Dendritic cell treated with granulocyte-macrophage colony-stimulating factor and Interleukin-4, amounts not matched to agents 40 ng/mL and 50 ng/mL, for 4 days (primary cell): ENCODE measurements around the gene MAP3K5.

Experiments used
- H3K27ac Mint-ChIP-seq: one replicate; pipeline ENCODE4 v1.8.0; 2022; ENCODE audit warnings: mild to moderate bottlenecking, mixed read lengths
- H3K27me3 Mint-ChIP-seq: one replicate; pipeline ENCODE4 v1.8.0; 2022; ENCODE audit warnings: mild to moderate bottlenecking, mixed read lengths
- H3K36me3 Mint-ChIP-seq: one replicate; pipeline ENCODE4 v1.8.0; 2022; ENCODE audit warnings: low read depth, mixed read lengths
- H3K4me1 Mint-ChIP-seq: one replicate; pipeline ENCODE4 v1.8.0; 2022; ENCODE audit warnings: low read depth, mixed read lengths
- H3K4me3 Mint-ChIP-seq: one replicate; pipeline ENCODE4 v1.8.0; 2022; ENCODE audit warnings: mild to moderate bottlenecking, moderate library complexity, mixed read lengths
- H3K9me3 Mint-ChIP-seq: one replicate; pipeline ENCODE4 v1.8.0; 2022; ENCODE audit warnings: mixed read lengths
- intact Hi-C: fragments of 100-400 bp; cut with micrococcal nuclease; formaldehyde crosslinking; loops from one replicate; pipeline ENCODE4 v1.15.0; 2022

The MAP3K5 gene

DNA sequence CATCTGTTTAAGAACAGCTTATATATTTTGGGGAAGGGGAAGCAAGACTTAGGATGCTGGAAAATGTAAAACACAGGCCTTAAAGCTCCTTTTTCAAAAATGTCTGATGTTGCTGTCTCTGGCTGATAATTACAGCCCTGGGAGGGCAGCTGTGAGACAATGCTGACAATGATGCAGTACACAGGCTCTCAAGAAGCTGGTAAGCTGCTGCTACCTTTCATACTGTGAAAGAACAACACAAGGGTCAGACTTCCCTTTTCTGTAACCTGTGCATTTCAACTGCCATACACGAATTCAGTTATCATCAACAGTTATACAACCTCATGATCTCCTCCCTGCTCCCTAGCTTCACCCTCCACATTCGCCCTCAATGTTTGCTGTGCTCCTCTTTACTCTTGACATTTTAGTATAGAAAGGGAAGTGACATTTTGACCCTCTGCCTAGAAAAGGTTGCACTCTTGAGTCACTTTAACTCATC, 267.3 kb downstream of the MAP3K5 start:
- peaks cover 5% of the 10 kb centered on the region for H3K27me3 Mint-ChIP-seq

DNA sequence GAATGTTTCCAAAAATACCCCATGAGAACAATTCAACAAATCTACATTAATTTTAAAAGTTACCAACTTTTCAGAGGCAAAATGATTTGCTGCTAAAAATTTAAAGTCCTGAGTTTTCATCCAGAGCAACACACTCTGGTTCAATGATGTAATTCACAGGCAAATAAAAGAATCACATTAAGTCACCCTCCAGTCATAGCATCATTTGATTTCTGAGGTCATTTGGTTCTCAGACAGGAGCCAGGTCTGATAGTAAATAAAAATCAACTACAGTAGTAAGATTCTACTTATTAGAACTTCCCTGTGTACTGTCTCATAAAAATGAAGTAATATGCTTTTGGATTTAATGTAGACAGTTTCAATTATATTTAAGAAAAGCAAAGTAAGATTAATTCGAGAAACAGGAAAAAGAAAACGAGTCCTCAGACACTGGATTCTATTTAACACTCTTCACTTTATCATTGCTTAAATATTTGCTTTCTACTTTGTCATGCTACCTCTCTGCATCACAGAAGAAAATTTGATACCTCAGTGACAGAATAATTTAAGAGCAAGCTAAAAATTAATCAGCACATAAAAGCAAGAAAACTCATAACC, 267.8 kb downstream of the MAP3K5 start:
- intact Hi-C loops: no loop called here
- Mint-ChIP-seq H3K4me3 (no peak overlapping the region), H3K27ac (no peak overlapping the region), H3K27me3 (peaks cover 5% of the 10 kb centered on the region), H3K36me3 (no peaks in the 10 kb centered on the region), H3K9me3 (no peaks in the 10 kb centered on the region), H3K4me1 (peaks cover 22% of the 10 kb centered on the region)

More for the DNA sequence above, 267.3 kb downstream of the MAP3K5 start:
- Mint-ChIP-seq H3K9me3 (no peaks in the 10 kb centered on the region), H3K27ac (no peak overlapping the region), H3K4me3 (no peak overlapping the region), H3K36me3 (no peaks in the 10 kb centered on the region), H3K4me1 (peaks cover 22% of the 10 kb centered on the region)
- intact Hi-C loops: no loop called here

DNA sequence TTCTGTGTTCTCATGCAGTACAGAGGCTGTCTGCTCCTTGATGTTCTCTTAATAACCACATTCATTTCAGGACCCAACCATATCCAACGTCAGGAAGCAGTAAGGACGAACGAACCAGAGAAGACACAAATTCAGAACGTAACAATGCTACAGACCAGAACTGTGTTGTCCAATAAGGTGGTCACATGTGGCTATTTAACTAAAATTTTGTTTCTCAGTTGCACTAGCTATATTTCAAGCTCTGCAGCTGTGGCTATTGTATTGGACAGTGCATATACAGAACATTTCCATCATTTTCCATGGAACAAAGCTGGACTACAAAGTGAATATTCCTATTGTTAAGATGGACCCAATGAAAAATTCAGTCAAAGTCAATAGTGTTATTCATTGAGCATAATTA, 269.1 kb downstream of the MAP3K5 start:
- H3K4me1 Mint-ChIP-seq: peaks cover 22% of the 10 kb centered on the region
- peaks cover 5% of the 10 kb centered on the region for H3K27me3 Mint-ChIP-seq
- H3K4me3 Mint-ChIP-seq: no peak overlapping the region

DNA sequence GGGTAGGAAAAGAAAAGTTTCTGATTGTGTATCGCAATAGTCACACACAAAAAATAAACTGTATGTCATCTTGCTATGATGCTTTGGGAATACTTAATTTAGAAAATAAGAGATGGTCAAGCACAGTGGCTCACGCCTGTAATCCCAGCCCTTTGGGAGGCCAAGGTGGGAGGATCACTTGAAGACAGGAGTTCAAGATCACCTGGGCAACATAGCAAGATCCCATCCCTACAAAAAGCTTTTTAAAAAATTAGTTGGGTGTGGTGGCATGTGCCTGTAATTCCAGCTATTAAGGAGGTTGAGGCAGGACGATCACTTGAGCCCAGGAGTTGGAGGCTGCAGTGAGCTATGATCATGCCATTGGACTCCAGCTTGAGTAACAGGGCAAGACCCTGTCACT, 269.6 kb downstream of the MAP3K5 start:
- Mint-ChIP-seq H3K27me3 (peaks cover 5% of the 10 kb centered on the region), H3K4me1 (peaks cover 22% of the 10 kb centered on the region), H3K9me3 (no peaks in the 10 kb centered on the region), H3K27ac (no peak overlapping the region), H3K4me3 (no peak overlapping the region), H3K36me3 (no peaks in the 10 kb centered on the region)
- intact Hi-C loops: no loop called here

More for the DNA sequence above, 269.1 kb downstream of the MAP3K5 start:
- intact Hi-C loops: no loop called here
- no peak overlapping the region for H3K27ac Mint-ChIP-seq
- no peaks in the 10 kb centered on the region for H3K9me3 Mint-ChIP-seq
- H3K36me3 Mint-ChIP-seq: no peaks in the 10 kb centered on the region

DNA sequence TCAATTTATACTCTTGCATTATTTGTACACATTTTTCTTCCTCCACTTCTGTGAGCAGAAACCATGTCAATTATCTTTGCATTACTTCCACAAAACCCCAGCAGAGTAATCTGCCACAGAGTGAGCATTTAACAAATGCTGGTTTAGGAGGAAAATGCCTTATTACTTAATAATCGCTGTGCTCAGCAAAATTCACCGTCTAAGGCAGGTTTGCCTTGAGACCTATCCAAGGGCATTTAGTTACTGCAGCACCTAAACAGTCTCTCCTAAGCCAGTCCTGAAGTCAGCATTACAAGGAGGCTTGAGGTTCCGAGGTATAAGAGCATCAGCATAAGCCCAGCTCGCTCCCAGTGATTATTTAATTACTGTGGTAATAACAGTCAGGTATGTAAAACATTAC, 270.4 kb downstream of the MAP3K5 start:
- Mint-ChIP-seq H3K4me3 (no peak overlapping the region), H3K9me3 (no peaks in the 10 kb centered on the region), H3K27ac (no peak overlapping the region), H3K36me3 (no peaks in the 10 kb centered on the region), H3K27me3 (peaks cover 5% of the 10 kb centered on the region), H3K4me1 (peaks cover 19% of the 10 kb centered on the region)
- intact Hi-C loops: no loop called here

DNA sequence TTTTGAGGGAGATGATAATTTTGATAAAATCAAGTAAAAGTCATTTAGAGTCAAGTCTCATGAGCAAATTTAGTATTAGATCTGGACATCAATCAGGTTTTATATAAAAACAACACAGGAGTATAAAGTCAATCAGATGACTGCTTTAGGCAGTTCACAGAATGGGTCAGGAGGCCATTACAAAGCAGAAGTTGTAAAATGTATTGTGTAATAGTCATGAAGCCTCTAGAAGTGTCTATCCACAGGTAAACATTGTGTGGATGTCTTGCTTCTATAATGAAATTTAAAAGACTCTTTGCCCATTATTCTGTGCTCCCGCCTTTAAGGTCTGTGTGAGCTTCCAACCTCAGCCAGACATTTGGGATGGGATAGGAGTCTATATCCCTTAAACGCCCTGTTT, 270.9 kb downstream of the MAP3K5 start:
- Mint-ChIP-seq H3K4me1 (peaks cover 14% of the 10 kb centered on the region), H3K36me3 (no peaks in the 10 kb centered on the region), H3K9me3 (no peaks in the 10 kb centered on the region), H3K27me3 (peaks cover 5% of the 10 kb centered on the region), H3K27ac (no peak overlapping the region), H3K4me3 (no peak overlapping the region)
- intact Hi-C loops: no loop called here

DNA sequence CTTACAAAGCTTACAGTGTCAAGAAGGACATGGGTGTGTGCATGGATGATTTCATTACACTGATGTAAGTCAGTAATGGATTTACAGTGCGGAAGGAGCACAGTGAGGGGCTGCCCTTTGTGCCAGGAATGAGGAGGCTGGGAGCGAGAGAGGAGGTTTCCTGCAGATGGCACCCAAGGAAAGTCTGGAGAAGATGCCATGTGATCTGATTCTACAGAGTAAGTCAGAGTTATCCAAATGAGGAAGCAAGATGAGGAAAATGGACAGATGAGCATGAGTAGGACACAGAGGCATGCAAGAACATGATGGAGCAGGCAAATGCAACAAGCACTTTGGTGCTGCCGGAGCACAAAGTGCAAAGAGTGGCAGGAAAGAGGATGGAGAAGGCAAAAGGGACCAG, 271.8 kb downstream of the MAP3K5 start:
- no peaks in the 10 kb centered on the region for H3K9me3 Mint-ChIP-seq
- H3K27ac Mint-ChIP-seq: no peak overlapping the region
- intact Hi-C loops: no loop called here
- H3K4me1 Mint-ChIP-seq: peaks cover 7% of the 10 kb centered on the region
- no peaks in the 10 kb centered on the region for H3K36me3 Mint-ChIP-seq
- no peaks in the 10 kb centered on the region for H3K27me3 Mint-ChIP-seq
- H3K4me3 Mint-ChIP-seq: no peak overlapping the region

DNA sequence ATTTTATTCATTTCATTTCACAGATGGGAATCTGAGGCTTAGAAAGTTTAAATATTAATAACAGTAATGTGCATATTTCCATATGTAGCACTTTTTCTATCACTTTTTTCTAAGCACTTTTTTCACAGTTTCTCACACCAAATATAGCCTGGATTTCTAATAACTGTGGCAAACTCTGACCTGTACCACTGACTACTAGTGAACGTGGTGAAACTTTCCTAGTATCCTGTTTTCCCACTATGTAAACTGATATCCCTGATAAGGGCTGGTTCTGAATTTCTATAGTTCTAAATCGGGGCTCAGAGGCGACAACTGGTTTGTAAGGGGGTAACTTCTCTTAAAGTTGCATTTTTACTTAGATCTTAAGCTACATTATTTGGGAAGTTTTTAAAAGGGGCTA, 274.7 kb downstream of the MAP3K5 start:
- Mint-ChIP-seq H3K4me1 (no peaks in the 10 kb centered on the region), H3K36me3 (no peaks in the 10 kb centered on the region), H3K4me3 (no peak overlapping the region), H3K27ac (no peak overlapping the region), H3K27me3 (no peaks in the 10 kb centered on the region), H3K9me3 (no peaks in the 10 kb centered on the region)
- intact Hi-C loops: no loop called here

DNA sequence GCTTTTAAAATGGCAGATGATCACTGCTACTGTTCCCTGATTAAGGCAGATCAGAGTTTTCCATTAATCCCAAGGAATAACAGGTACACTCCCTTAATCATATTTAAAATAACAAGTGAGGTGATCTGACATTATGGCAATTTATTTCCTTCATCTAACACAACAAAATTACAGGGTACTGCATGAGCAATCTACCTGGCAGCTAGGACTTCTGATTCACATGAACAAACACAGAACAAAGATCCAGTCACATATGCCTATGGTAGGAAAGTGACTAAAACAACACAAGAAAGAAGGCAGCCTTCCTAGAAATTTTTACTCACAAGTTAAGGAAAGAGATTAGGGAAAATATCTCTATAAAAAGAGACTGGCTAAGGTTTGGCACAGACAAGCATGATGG, 275.3 kb downstream of the MAP3K5 start:
- no peak overlapping the region for H3K4me3 Mint-ChIP-seq
- no peaks in the 10 kb centered on the region for H3K4me1 Mint-ChIP-seq
- no peak overlapping the region for H3K27ac Mint-ChIP-seq
- no peaks in the 10 kb centered on the region for H3K27me3 Mint-ChIP-seq
- intact Hi-C loops: no loop called here
- H3K36me3 Mint-ChIP-seq: no peaks in the 10 kb centered on the region
- no peaks in the 10 kb centered on the region for H3K9me3 Mint-ChIP-seq

DNA sequence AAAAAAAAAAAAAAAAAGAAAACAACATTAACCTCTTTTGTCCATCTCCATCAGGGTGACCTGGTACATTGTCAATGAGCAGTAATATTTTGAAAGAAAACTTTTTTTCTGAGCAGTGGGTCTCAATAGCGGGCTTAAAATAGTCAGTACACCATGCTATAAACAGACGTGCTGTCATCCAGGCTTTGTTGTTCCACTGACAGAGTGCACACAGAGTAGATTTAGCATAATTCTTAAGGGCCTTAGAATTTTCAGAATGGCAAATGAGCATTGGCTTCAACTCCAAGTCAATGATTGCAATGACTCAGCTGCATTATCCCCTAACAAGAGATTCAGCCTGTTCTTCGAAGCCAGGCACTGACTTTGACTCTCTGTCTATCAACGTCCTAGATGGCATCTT, 277.7 kb downstream of the MAP3K5 start:
- H3K27ac Mint-ChIP-seq: no peak overlapping the region

DNA sequence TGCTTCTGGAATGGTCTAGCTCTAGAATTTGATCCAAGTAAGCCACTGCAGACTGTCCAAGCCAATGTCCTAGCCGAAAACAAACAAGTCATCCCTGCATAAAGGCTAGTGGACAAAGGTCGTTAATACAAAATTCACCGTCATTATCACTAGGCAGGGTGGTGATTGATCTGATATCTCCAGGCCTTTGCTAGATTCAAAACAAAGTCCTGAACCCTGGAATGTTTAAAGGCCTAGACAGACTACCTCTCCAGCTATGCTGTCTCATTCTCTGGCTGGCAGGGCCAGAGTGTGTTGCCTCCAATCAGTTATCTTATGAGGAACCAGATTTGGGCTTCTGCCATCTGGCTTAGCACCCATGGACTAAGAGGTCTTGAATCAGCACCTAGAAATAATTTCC, 280.4 kb downstream of the MAP3K5 start:
- Mint-ChIP-seq H3K27ac (no peak overlapping the region), H3K9me3 (no peaks in the 10 kb centered on the region), H3K4me1 (peaks cover 6% of the 10 kb centered on the region), H3K36me3 (no peaks in the 10 kb centered on the region), H3K4me3 (no peak overlapping the region), H3K27me3 (no peaks in the 10 kb centered on the region)
- intact Hi-C loops: no loop called here

More for the DNA sequence above, 277.7 kb downstream of the MAP3K5 start:
- H3K27me3 Mint-ChIP-seq: no peaks in the 10 kb centered on the region
- intact Hi-C loops: no loop called here
- no peaks in the 10 kb centered on the region for H3K36me3 Mint-ChIP-seq
- no peaks in the 10 kb centered on the region for H3K9me3 Mint-ChIP-seq
- no peaks in the 10 kb centered on the region for H3K4me1 Mint-ChIP-seq
- no peak overlapping the region for H3K4me3 Mint-ChIP-seq

DNA sequence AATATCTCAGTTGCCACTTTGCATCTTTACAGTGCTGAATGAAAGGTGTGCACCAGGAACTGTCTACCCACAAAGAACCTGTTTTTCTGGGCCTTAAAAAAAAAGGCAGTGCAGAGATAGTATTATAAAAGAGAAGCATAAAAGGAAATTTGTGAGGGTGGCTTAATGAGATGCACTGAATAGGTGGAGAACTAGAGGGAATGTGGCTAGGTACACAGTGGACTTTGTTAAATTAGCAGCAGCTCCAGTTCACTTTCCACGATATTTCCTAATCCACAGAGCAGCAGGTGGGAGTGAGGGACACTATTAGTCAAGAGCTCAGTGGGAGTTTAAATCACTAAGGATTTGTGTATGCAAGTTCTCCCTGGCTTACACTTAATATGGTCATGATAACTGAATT, 280.9 kb downstream of the MAP3K5 start:
- H3K36me3 Mint-ChIP-seq: no peaks in the 10 kb centered on the region
- intact Hi-C loops: no loop called here

DNA sequence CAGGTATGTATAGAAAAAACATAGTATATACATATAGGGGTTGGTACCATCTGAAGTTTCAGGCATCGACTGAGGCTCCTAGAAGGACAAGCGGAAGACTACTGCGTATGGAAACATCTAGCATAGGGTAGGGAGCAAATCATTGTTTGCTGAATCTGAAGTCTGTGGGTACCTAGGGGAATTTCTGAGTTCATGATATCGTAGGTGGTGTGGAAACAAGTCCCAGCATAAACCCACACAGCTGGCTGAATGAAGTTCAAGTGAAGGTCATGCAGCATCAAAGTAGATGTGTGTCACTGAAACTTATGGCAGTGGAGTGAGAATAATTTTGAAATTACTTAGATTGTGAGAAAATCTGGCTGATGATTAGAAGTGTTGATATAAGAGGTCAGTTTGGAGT, 281.5 kb downstream of the MAP3K5 start:
- Mint-ChIP-seq H3K9me3 (no peaks in the 10 kb centered on the region), H3K27me3 (no peaks in the 10 kb centered on the region), H3K27ac (no peak overlapping the region), H3K36me3 (no peaks in the 10 kb centered on the region), H3K4me1 (peaks cover 6% of the 10 kb centered on the region), H3K4me3 (no peak overlapping the region)
- intact Hi-C loops: no loop called here

More for the DNA sequence above, 280.9 kb downstream of the MAP3K5 start:
- Mint-ChIP-seq H3K27me3 (no peaks in the 10 kb centered on the region), H3K4me3 (no peak overlapping the region), H3K9me3 (no peaks in the 10 kb centered on the region), H3K4me1 (peaks cover 6% of the 10 kb centered on the region), H3K27ac (no peak overlapping the region)

DNA sequence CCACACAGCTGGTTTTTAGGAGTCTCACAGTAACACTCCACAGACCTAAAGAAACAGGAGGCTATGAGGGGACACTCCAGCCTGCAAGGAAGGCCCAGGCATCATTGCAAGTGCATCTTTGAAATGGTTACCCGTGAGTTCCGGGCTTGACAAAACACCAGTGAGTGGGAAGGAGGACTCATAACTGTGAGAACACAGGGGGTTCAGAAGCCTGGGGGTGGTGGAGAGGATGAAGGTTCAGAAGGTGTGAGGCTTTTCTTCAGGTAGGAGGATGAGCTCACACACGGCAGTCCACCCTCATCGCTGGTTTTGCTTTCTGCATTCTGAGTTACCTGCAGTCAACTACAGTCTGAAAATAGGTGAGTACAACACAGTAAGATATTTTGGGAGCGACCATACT, 282.0 kb downstream of the MAP3K5 start:
- no peaks in the 10 kb centered on the region for H3K9me3 Mint-ChIP-seq
- peaks cover 6% of the 10 kb centered on the region for H3K4me1 Mint-ChIP-seq
- no peaks in the 10 kb centered on the region for H3K27me3 Mint-ChIP-seq
- H3K27ac Mint-ChIP-seq: no peak overlapping the region
- intact Hi-C loops: no loop called here
- H3K36me3 Mint-ChIP-seq: no peaks in the 10 kb centered on the region
- H3K4me3 Mint-ChIP-seq: no peak overlapping the region

DNA sequence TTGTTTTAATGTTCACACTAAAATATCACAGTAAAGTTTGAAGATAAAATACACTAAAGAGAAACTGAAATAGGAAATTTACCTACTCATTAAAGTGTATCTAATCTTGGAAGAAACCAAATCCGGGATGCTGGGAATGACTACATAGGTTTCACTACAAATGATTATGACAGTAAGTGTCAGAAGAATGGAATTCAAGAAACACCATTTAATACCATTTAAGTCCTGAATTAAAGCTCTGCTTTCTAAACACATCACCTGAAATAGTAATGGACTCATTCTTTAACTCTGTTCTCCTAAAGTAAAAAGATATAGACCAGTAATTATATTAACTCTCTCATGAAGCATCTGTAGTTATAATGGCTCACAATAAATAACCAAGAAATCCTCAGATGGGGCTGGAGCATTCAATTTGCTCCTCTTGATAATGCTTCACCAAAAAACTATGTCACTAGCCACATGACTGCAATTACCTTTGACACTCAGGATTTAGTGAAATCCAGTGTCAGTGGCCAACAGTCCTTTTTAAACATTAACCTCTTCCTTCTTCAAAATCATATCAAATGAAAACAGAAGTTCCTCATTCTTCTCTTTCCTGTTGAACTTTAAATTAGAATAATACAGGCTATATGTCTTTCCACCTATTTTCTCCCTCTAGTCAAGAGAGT, 283.4 kb downstream of the MAP3K5 start:
- intact Hi-C loops: no loop called here
- H3K4me3 Mint-ChIP-seq: no peak overlapping the region
- peaks cover 6% of the 10 kb centered on the region for H3K4me1 Mint-ChIP-seq
- no peaks in the 10 kb centered on the region for H3K9me3 Mint-ChIP-seq
- H3K27ac Mint-ChIP-seq: no peak overlapping the region
- H3K36me3 Mint-ChIP-seq: no peaks in the 10 kb centered on the region
- H3K27me3 Mint-ChIP-seq: no peaks in the 10 kb centered on the region
